ENCODE data around the gene XPOT.

The XPOT gene

DNA sequence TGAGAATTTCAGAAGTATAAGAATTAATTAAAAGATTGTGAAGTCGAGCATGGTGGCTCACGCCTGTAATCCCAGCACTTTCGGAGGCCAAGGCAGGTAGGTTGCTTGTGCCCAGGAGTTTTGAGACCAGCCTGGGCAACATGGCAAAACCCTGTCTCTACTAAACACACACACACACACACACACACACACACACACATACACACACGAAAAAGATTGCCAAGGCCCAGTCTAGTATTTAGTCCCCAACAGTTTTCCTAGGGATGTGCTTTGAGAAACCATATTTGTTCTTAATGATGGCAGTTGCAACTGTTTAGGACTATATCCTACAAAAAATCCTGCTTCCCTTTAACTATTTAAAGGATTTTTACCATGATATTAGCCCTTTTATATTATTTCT is 53.7 kb downstream of the XPOT start:
- Histone ChIP-seq H3K4me3 (ENCODE audit: low read length) (no peak overlapping the region), H3K4me1 (ENCODE audit: insufficient read depth, low read length) (peaks cover 6% of the 10 kb centered on the region), H2AFZ (ENCODE audit: low read depth, low read length) (no peak overlapping the region), H3K9me3 (ENCODE audit: low read length) (no peaks in the 10 kb centered on the region), H3K36me3 (ENCODE audit: insufficient read depth, low read length) (peaks cover 40% of the 10 kb centered on the region), H3K27me3 (ENCODE audit: insufficient read depth, low read length) (no peaks in the 10 kb centered on the region)

DNA sequence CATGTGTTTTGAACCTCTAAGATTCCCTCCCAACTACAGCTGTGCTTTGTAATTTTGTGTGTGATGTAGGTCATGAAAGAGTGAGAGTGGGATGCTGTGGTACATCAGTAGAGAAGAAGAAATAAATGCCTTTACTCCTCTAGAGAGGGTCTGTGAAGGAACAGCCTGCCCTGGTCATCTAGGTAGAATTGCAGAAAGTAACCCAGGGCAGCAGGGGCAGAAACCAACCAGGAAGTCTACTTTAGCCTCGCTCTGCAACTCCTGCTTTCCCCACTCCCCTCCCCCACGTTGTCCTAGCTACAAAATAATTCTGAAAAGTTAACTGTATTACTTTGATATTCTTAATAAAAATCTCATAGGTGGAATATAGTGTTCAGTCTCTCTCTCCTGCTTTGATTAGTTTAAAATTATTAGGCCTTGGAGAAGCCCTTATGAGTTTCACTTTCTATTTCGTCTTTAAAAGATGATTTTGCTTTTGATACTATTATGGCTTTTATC is 55.3 kb downstream of the XPOT start:
- Histone ChIP-seq H3K27me3 (ENCODE audit: insufficient read depth, low read length) (no peaks in the 10 kb centered on the region), H3K4me1 (ENCODE audit: insufficient read depth, low read length) (no peaks in the 10 kb centered on the region), H2AFZ (ENCODE audit: low read depth, low read length) (no peak overlapping the region), H3K4me3 (ENCODE audit: low read length) (no peak overlapping the region), H3K9me3 (ENCODE audit: low read length) (no peaks in the 10 kb centered on the region), H3K36me3 (ENCODE audit: insufficient read depth, low read length) (peaks cover 44% of the 10 kb centered on the region)

- H3K27me3 ChIP-seq (ENCODE audit: insufficient read depth, low read length): no peaks in the 10 kb centered on the region
- H3K4me1 ChIP-seq (ENCODE audit: insufficient read depth, low read length): no peaks in the 10 kb centered on the region
- no peak overlapping the region for H3K4me3 ChIP-seq (ENCODE audit: low read length)
- H3K36me3 ChIP-seq (ENCODE audit: insufficient read depth, low read length): peaks cover 50% of the 10 kb centered on the region
- no peak overlapping the region for H2AFZ ChIP-seq (ENCODE audit: low read depth, low read length)
- no peaks in the 10 kb centered on the region for H3K9me3 ChIP-seq (ENCODE audit: low read length)
Measured at GRCh38 chr12:64461634-64462414, 57.6 kb downstream of the XPOT start.

DNA sequence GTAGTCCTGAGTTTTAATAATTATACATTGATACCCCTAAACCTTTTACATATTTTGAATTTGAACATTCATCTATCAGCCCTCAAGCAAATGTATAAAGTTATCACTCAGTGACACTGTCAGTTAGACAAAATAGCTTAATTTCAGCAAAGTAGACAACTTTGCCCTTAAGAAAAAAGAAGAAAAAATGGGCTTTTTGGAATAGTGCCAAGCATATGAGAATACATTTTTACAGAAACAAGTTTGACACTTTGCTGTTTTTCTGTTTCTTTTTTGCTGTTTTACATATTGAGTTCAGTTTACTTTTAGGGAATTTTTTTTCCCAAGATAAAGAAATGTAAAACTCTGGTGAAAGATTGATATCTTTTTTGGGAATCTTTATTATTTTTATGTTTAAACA is 62.0 kb downstream of the XPOT start:
- no peaks in the 10 kb centered on the region for H3K27me3 ChIP-seq (ENCODE audit: insufficient read depth, low read length)
- H3K9me3 ChIP-seq (ENCODE audit: low read length): no peaks in the 10 kb centered on the region
- H3K4me1 ChIP-seq (ENCODE audit: insufficient read depth, low read length): no peaks in the 10 kb centered on the region
- peaks cover 62% of the 10 kb centered on the region for H3K36me3 ChIP-seq (ENCODE audit: insufficient read depth, low read length)
- no peak overlapping the region for H3K4me3 ChIP-seq (ENCODE audit: low read length)
- H2AFZ ChIP-seq (ENCODE audit: low read depth, low read length): no peak overlapping the region

DNA sequence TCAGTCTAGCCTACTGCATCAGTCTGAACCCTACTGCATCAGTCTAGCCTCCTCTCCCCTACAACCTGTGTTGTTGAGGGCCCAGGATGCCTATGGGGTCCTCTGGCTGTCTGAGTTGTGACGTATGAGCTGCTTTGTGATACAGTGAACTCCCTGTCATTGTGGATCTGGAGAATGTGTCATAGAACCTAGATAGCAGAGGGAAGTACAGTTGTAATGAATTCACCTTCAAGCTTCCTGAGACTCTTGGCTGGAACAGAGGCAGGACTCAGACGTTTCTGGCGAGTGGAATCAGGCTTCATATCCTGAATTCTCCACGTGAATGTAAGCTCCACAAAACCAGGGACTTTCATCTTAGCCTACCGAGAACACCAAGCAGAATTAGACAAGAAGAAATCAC is 64.8 kb downstream of the XPOT start:
- no peaks in the 10 kb centered on the region for H3K4me1 ChIP-seq (ENCODE audit: insufficient read depth, low read length)
- no peak overlapping the region for H2AFZ ChIP-seq (ENCODE audit: low read depth, low read length)
- H3K4me3 ChIP-seq (ENCODE audit: low read length): no peak overlapping the region
- peaks cover 77% of the 10 kb centered on the region for H3K36me3 ChIP-seq (ENCODE audit: insufficient read depth, low read length)
- H3K27me3 ChIP-seq (ENCODE audit: insufficient read depth, low read length): no peaks in the 10 kb centered on the region
- H3K9me3 ChIP-seq (ENCODE audit: low read length): peaks cover 2% of the 10 kb centered on the region

DNA sequence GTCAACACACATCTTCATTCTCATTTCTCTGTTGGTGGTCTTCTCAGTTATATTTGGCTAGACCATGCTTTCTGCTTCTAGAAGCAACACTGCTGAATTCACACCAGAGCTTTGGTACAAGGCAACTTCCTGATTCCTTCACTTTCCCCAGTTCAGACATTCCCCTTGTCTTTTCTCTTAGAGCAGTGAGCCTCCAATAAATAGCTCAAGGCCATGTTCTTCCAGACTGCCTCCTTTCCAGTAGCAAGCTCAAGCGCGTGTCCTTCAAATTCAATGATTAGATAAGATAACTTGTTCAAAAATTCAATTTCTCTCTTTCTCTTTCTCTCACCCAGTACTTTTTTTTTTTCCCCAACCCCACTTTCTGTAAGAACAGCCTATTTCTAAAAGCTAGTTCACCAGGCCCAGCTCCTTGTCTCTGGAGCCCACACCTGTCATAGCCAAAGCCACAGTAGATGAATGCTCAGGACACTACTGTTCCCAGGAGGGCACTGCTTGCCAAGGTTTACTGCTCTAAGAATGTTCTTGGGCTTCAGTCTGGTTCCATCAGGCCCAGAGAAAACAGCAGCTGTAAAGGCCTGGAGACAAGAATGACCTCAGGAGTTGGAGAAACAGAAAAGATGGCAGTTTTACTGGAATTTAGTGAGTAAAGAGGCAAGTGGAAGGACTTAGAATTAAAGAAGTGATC is 65.4 kb downstream of the XPOT start:
- H3K36me3 ChIP-seq (ENCODE audit: insufficient read depth, low read length): peaks cover 79% of the 10 kb centered on the region
- peaks cover 2% of the 10 kb centered on the region for H3K9me3 ChIP-seq (ENCODE audit: low read length)
- H3K27me3 ChIP-seq (ENCODE audit: insufficient read depth, low read length): no peaks in the 10 kb centered on the region
- no peak overlapping the region for H3K4me3 ChIP-seq (ENCODE audit: low read length)
- H3K4me1 ChIP-seq (ENCODE audit: insufficient read depth, low read length): no peaks in the 10 kb centered on the region
- no peak overlapping the region for H2AFZ ChIP-seq (ENCODE audit: low read depth, low read length)

DNA sequence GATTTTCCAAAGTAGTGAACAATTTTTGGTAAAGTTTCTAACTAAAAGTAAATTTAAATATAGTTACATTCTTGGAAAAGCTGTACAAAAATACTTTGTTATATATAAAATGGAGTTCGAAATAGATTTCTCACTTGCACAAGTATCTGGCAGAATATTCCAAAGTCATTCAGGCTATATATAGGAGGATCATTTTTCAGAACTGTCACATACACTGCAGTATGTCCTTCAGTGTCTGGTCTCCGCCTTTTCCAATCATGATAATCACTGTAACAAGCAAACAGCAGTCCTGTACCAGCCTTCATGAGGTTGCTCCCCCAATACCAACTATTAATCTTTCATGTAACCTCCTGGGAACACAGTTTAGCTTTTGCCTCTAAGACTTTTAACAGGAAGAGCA is 66.3 kb downstream of the XPOT start:
- Histone ChIP-seq H3K36me3 (ENCODE audit: insufficient read depth, low read length) (peaks cover 82% of the 10 kb centered on the region), H3K27me3 (ENCODE audit: insufficient read depth, low read length) (no peaks in the 10 kb centered on the region), H3K4me1 (ENCODE audit: insufficient read depth, low read length) (no peaks in the 10 kb centered on the region), H3K9me3 (ENCODE audit: low read length) (peaks cover 9% of the 10 kb centered on the region), H3K4me3 (ENCODE audit: low read length) (no peak overlapping the region), H2AFZ (ENCODE audit: low read depth, low read length) (no peak overlapping the region)

DNA sequence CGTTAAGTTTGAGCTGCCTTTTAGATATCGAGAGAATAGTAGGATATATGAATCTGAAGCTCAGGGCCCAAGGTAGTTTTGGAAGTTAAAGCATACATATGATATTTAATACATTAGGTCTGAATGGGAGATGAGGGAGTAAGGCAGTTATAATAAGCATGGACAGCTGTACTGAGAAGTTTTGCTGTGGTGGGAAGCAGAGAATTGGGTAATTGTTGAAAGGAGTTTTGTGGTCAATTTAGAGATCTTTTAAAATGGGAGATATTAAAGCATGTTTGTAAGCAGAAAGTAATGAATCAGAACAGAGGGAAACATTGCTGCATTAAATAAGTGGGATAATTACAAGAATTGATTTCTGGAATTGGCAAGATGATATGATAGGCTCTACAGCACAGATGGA is 69.0 kb downstream of the XPOT start:
- Histone ChIP-seq H3K4me3 (ENCODE audit: low read length) (no peak overlapping the region), H2AFZ (ENCODE audit: low read depth, low read length) (no peak overlapping the region), H3K36me3 (ENCODE audit: insufficient read depth, low read length) (peaks cover 65% of the 10 kb centered on the region), H3K4me1 (ENCODE audit: insufficient read depth, low read length) (no peaks in the 10 kb centered on the region), H3K9me3 (ENCODE audit: low read length) (peaks cover 17% of the 10 kb centered on the region), H3K27me3 (ENCODE audit: insufficient read depth, low read length) (no peaks in the 10 kb centered on the region)

DNA sequence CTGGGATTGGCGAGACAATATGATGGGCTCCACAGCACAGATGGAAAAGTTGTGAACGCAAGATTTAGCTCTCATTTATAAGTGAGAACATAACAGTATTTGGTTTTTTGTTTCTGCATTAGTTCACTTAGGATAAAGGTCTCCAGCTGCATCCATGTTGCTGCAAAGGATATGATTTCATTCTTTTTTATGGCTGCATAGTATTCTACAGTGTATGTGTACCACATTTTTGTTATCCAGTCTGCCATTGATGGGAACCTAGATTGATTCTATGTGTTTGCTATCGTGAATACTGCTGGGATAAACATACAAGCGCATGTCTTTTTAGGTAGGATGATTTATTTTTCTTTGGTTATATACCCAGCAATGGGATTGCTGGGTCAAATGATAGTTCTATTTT is 71.3 kb downstream of the XPOT start:
- Histone ChIP-seq H2AFZ (ENCODE audit: low read depth, low read length) (no peak overlapping the region), H3K4me1 (ENCODE audit: insufficient read depth, low read length) (no peaks in the 10 kb centered on the region), H3K27me3 (ENCODE audit: insufficient read depth, low read length) (no peaks in the 10 kb centered on the region), H3K36me3 (ENCODE audit: insufficient read depth, low read length) (peaks cover 56% of the 10 kb centered on the region), H3K9me3 (ENCODE audit: low read length) (peaks cover 17% of the 10 kb centered on the region), H3K4me3 (ENCODE audit: low read length) (no peak overlapping the region)

- Histone ChIP-seq H3K27me3 (ENCODE audit: insufficient read depth, low read length) (no peaks in the 10 kb centered on the region), H3K9me3 (ENCODE audit: low read length) (peaks cover 16% of the 10 kb centered on the region), H2AFZ (ENCODE audit: low read depth, low read length) (no peak overlapping the region), H3K36me3 (ENCODE audit: insufficient read depth, low read length) (peaks cover 48% of the 10 kb centered on the region), H3K4me3 (ENCODE audit: low read length) (no peak overlapping the region), H3K4me1 (ENCODE audit: insufficient read depth, low read length) (no peaks in the 10 kb centered on the region)
Measured at GRCh38 chr12:64476844-64477243, 72.7 kb downstream of the XPOT start.

- H3K4me1 ChIP-seq (ENCODE audit: insufficient read depth, low read length): no peaks in the 10 kb centered on the region
- no peak overlapping the region for H3K4me3 ChIP-seq (ENCODE audit: low read length)
- peaks cover 49% of the 10 kb centered on the region for H3K36me3 ChIP-seq (ENCODE audit: insufficient read depth, low read length)
- H2AFZ ChIP-seq (ENCODE audit: low read depth, low read length): no peak overlapping the region
- no peaks in the 10 kb centered on the region for H3K27me3 ChIP-seq (ENCODE audit: insufficient read depth, low read length)
- H3K9me3 ChIP-seq (ENCODE audit: low read length): peaks cover 15% of the 10 kb centered on the region
Measured at GRCh38 chr12:64478661-64479060, 74.5 kb downstream of the XPOT start.

- peaks cover 42% of the 10 kb centered on the region for H3K36me3 ChIP-seq (ENCODE audit: insufficient read depth, low read length)
- H3K9me3 ChIP-seq (ENCODE audit: low read length): peaks cover 11% of the 10 kb centered on the region
- H3K27me3 ChIP-seq (ENCODE audit: insufficient read depth, low read length): no peaks in the 10 kb centered on the region
- H2AFZ ChIP-seq (ENCODE audit: low read depth, low read length): no peak overlapping the region
- H3K4me1 ChIP-seq (ENCODE audit: insufficient read depth, low read length): no peaks in the 10 kb centered on the region
- H3K4me3 ChIP-seq (ENCODE audit: low read length): no peak overlapping the region
Measured at GRCh38 chr12:64480148-64480547, 76.0 kb downstream of the XPOT start.

GRCh38 chr12:64486657-64487056 is 82.5 kb downstream of the XPOT start:
- H2AFZ ChIP-seq (ENCODE audit: low read depth, low read length): no peak overlapping the region
- H3K27me3 ChIP-seq (ENCODE audit: insufficient read depth, low read length): no peaks in the 10 kb centered on the region
- H3K36me3 ChIP-seq (ENCODE audit: insufficient read depth, low read length): peaks cover 72% of the 10 kb centered on the region
- no peaks in the 10 kb centered on the region for H3K9me3 ChIP-seq (ENCODE audit: low read length)
- no peak overlapping the region for H3K4me3 ChIP-seq (ENCODE audit: low read length)
- no peaks in the 10 kb centered on the region for H3K4me1 ChIP-seq (ENCODE audit: insufficient read depth, low read length)
